GM23338 (cell line): ENCODE results near the gene WHAMM. TPM values are rescaled to one million over a fixed set of nuclear protein-coding genes. Genes with fewer than 3 reads are reported as not detected.

Experiments used
- ATAC-seq: fragments of 200-7000 bp; cut with Tn5 transposase; 3 replicates; pipeline ENCODE4 v1.9.1; 2020
- DNase-seq: peaks from one replicate; pipeline ENCODE4 v3.0.0-alpha.2; 2015; ENCODE audit warnings: low spot score
- H2AFZ ChIP-seq: fragments of 200-600 bp; sonication (generic); 2 replicates; pipeline ENCODE4 v1.8.0; 2016; ENCODE audit warnings: antibody characterized with exemption, mild to moderate bottlenecking, moderate library complexity
- H3F3A ChIP-seq: fragments of 200-600 bp; sonication (generic); replicated peaks from 2 replicates; pipeline ENCODE4 v1.8.0; 2017; ENCODE audit warnings: antibody characterized with exemption, mixed run types, low read depth
- H3K27ac ChIP-seq: fragments of 200-600 bp; sonication (generic); 2 replicates; pipeline ENCODE4 v1.6.1; 2016; ENCODE audit warnings: low read depth
- H3K27me3 ChIP-seq: fragments of 200-600 bp; sonication (generic); 2 replicates; pipeline ENCODE4 v1.8.0; 2016; ENCODE audit warnings: mild to moderate bottlenecking, mixed run types, moderate library complexity; ENCODE audit not compliant: insufficient read depth
- H3K36me3 ChIP-seq: fragments of 200-600 bp; sonication (generic); 2 replicates; pipeline ENCODE4 v1.8.0; 2016; ENCODE audit warnings: mild to moderate bottlenecking; ENCODE audit not compliant: insufficient read depth
- H3K4me1 ChIP-seq: fragments of 200-600 bp; sonication (generic); 2 replicates; pipeline ENCODE4 v1.8.0; 2016; ENCODE audit warnings: mild to moderate bottlenecking, moderate library complexity; ENCODE audit not compliant: insufficient read depth
- H3K4me2 ChIP-seq: fragments of 200-600 bp; sonication (generic); 2 replicates; pipeline ENCODE4 v1.7.1; 2017; ENCODE audit warnings: mixed run types
- H3K4me3 ChIP-seq: fragments of 200-600 bp; sonication (generic); 2 replicates; pipeline ENCODE4 v1.6.1; 2016; ENCODE audit warnings: mixed run types
- H3K79me2 ChIP-seq: fragments of 200-600 bp; sonication (generic); replicated peaks from 2 replicates; pipeline ENCODE4 v1.8.0; 2017; ENCODE audit warnings: mild to moderate bottlenecking; ENCODE audit not compliant: insufficient read depth
- H3K9me2 ChIP-seq: fragments of 200-600 bp; sonication (generic); 2 replicates; pipeline ENCODE4 v1.8.0; 2017; ENCODE audit not compliant: insufficient read depth
- H4K20me1 ChIP-seq: fragments of 200-600 bp; sonication (generic); replicated peaks from 2 replicates; pipeline ENCODE4 v1.8.0; 2017; ENCODE audit warnings: mild to moderate bottlenecking; ENCODE audit not compliant: insufficient read depth
- H3K27ac Mint-ChIP-seq: 2 replicates; pipeline ENCODE4 v1.8.0; 2020; ENCODE audit warnings: inconsistent platforms, mild to moderate bottlenecking, moderate library complexity, mixed read lengths
- H3K27me3 Mint-ChIP-seq: 3 replicates; pipeline ENCODE4 v1.8.0; 2022; ENCODE audit warnings: low read depth, mild to moderate bottlenecking, moderate library complexity, mixed read lengths, inconsistent platforms; ENCODE audit not compliant: insufficient read depth, poor library complexity
- H3K36me3 Mint-ChIP-seq: 3 replicates; pipeline ENCODE4 v1.8.0; 2021; ENCODE audit warnings: low read depth, mild to moderate bottlenecking, inconsistent platforms, moderate library complexity, mixed read lengths
- H3K4me1 Mint-ChIP-seq: 3 replicates; pipeline ENCODE4 v1.8.0; 2020; ENCODE audit warnings: mild to moderate bottlenecking, inconsistent platforms, mixed read lengths
- H3K4me3 Mint-ChIP-seq: 3 replicates; pipeline ENCODE4 v1.8.0; 2021; ENCODE audit warnings: moderate library complexity, mild to moderate bottlenecking, inconsistent platforms, mixed read lengths
- H3K9me3 Mint-ChIP-seq: 3 replicates; pipeline ENCODE4 v1.8.0; 2020; ENCODE audit warnings: moderate library complexity, mild to moderate bottlenecking, inconsistent platforms, mixed read lengths
- EZH2 ChIP-seq: fragments of 200-600 bp; sonication (generic); IDR thresholded peaks from one replicate; pipeline ENCODE4 v1.8.0; 2017; ENCODE audit warnings: antibody characterized with exemption, mild to moderate bottlenecking, low read depth; ENCODE audit not compliant: unreplicated experiment
- EZH2phosphoT487 ChIP-seq: fragments of 200-600 bp; sonication (generic); IDR thresholded peaks from one replicate; pipeline ENCODE4 v1.8.1; 2018; ENCODE audit warnings: antibody characterized with exemption; ENCODE audit not compliant: unreplicated experiment
- NANOG ChIP-seq: IDR thresholded peaks from 2 replicates; pipeline ENCODE4 v1.6.1; 2016; ENCODE audit warnings: antibody characterized with exemption, borderline replicate concordance
- POLR2AphosphoS5 ChIP-seq: IDR thresholded peaks from 2 replicates; pipeline ENCODE4 v1.6.1; 2016; ENCODE audit warnings: antibody characterized with exemption, low read depth
- STAT1 ChIP-seq: IDR thresholded peaks from one replicate; pipeline ENCODE4 v1.6.1; 2016; ENCODE audit warnings: antibody characterized with exemption; ENCODE audit not compliant: unreplicated experiment
- ZNF114 ChIP-seq: fragments of 250-450 bp; sonication (Bioruptor Pico); IDR thresholded peaks from 2 replicates; pipeline ENCODE4 v1.5.0; 2020; ENCODE audit warnings: mild to moderate bottlenecking, moderate library complexity
- polyA plus RNA-seq: library from polyadenylated mRNA; unstranded; fragments of >200 nt; fragmentation: Nextera tagmentation; extraction: Ambion mirVana; gene quantifications from 2 replicates; pipeline ENCODE4 v1.2.1, GENCODE V29; 2016
- total RNA-seq: library from RNA; depleted of rRNA; stranded (reverse); fragments of >200 nt; shearing (Covaris generic); gene quantifications from 2 replicates; pipeline ENCODE4 v1.2.3, GENCODE V29; 2014
- TF ChIP-seq, protein P1 (sequence below): IDR thresholded peaks from one replicate; pipeline ENCODE4 v1.6.1; 2018; ENCODE audit warnings: antibody characterized with exemption; ENCODE audit not compliant: unreplicated experiment
- TF ChIP-seq, protein P2 (sequence below): IDR thresholded peaks from 2 replicates; pipeline ENCODE4 v1.6.1; 2016; ENCODE audit warnings: antibody characterized with exemption
- TF ChIP-seq, protein P3 (sequence below): fragments of 250-450 bp; sonication (Bioruptor Pico); IDR thresholded peaks from 2 replicates; pipeline ENCODE4 v1.5.0; 2020; ENCODE audit warnings: mild to moderate bottlenecking, moderate library complexity

The WHAMM gene
- total and polyA plus RNA-seq, 2 experiments from 2014 or later: 2.2 to 4.1 TPM

DNA sequence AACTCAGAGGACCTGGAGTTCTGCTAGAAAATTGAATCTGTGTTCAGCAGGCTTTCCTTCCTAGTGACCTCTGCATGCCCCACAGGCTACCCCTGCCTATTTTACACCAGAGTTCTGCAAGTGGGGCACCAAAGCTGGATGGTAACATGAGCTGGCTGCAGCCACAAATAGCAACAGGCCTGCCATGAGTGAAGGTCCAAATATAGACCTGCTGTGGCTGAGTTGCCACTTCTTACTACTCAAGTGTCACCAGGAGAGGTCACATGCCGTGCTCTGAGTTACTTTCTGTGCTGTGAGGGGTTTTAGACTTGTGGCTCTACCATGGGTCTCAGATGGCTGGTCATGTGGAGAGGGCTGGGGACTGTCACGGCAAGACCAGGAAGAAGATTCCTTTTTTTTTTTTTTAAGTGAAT, 3.4 kb upstream of the WHAMM start, which contains the start of gene FSD2 (continued):
- TF ChIP-seq, protein P1, sequence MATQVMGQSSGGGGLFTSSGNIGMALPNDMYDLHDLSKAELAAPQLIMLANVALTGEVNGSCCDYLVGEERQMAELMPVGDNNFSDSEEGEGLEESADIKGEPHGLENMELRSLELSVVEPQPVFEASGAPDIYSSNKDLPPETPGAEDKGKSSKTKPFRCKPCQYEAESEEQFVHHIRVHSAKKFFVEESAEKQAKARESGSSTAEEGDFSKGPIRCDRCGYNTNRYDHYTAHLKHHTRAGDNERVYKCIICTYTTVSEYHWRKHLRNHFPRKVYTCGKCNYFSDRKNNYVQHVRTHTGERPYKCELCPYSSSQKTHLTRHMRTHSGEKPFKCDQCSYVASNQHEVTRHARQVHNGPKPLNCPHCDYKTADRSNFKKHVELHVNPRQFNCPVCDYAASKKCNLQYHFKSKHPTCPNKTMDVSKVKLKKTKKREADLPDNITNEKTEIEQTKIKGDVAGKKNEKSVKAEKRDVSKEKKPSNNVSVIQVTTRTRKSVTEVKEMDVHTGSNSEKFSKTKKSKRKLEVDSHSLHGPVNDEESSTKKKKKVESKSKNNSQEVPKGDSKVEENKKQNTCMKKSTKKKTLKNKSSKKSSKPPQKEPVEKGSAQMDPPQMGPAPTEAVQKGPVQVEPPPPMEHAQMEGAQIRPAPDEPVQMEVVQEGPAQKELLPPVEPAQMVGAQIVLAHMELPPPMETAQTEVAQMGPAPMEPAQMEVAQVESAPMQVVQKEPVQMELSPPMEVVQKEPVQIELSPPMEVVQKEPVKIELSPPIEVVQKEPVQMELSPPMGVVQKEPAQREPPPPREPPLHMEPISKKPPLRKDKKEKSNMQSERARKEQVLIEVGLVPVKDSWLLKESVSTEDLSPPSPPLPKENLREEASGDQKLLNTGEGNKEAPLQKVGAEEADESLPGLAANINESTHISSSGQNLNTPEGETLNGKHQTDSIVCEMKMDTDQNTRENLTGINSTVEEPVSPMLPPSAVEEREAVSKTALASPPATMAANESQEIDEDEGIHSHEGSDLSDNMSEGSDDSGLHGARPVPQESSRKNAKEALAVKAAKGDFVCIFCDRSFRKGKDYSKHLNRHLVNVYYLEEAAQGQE: no peak
- no peak for TF ChIP-seq STAT1
- TF ChIP-seq EZH2phosphoT487: no peak
- TF ChIP-seq, protein P2, sequence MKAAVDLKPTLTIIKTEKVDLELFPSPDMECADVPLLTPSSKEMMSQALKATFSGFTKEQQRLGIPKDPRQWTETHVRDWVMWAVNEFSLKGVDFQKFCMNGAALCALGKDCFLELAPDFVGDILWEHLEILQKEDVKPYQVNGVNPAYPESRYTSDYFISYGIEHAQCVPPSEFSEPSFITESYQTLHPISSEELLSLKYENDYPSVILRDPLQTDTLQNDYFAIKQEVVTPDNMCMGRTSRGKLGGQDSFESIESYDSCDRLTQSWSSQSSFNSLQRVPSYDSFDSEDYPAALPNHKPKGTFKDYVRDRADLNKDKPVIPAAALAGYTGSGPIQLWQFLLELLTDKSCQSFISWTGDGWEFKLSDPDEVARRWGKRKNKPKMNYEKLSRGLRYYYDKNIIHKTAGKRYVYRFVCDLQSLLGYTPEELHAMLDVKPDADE: no peak
- no peak for TF ChIP-seq NANOG
- no peak for TF ChIP-seq EZH2
- no peak for TF ChIP-seq ZNF114 (CRISPR knock-in tag)

DNA sequence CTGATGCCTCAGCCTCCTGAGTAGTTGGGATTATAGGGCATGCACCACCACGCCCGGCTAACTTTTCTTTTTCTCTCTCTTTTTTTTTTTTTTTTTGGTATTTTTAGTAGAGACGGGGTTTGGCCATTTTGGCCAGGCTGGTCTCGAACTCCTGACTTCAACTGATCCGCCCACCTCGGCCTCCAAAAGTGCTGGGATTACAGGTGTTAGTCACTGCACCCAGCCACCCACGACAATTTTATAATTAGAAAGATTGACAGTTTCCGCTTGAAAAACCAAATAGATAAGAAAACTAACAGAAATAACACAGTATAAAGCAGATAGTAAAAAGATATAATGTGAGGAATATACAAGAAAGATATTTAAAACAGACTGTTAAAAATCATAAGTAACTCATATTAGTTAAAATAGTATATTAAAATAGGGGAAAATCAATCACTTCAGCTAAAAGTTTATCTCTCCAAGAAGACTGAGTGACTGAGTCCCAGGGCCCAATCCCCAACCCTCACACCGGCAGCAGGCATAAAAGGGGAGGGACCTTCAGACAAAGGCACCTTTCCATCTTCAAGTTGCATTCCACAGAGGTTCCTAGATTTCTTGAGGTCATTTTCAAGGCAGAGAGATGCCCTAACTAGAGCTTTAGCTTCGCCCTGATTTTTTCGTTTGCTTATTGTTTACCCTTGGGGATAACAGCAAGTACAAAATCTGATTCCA, 1.4 kb upstream of the WHAMM start:
- Histone ChIP-seq H3K27me3 (peaks cover 5% of the 10 kb centered on the region; the same call in 1 of the 2 replicates), H3K36me3 (no peaks in the 10 kb centered on the region), H3K4me1 (peaks cover 18% of the 10 kb centered on the region), H4K20me1 (peaks cover 8% of the 10 kb centered on the region; the same call in 1 of the 2 replicates), H3K9me2 (0 out of 2 replicates have a peak, but pooled peaks cover 2% of the 10 kb centered on the region), H3F3A (peaks cover 5% of the 10 kb centered on the region; the same call in 1 of the 2 replicates), H2AFZ (peak overlapping the region; percentile 85), H3K27ac (no peak overlapping the region), H3K4me2 (0 out of 2 replicates have a peak overlapping the region, but pooled peaks have one; percentile 66), H3K4me3 (no peak overlapping the region), H3K79me2 (peaks cover 7% of the 10 kb centered on the region; the same call in 1 of the 2 replicates)
- no peaks in the 10 kb centered on the region for H3K36me3 Mint-ChIP-seq
- H3K27ac Mint-ChIP-seq: no peak overlapping the region
- ATAC-seq (no peak), DNase-seq (peak; percentile 59)
- no peaks in the 10 kb centered on the region for H3K9me3 Mint-ChIP-seq
- peaks cover 22% of the 10 kb centered on the region for H3K4me1 Mint-ChIP-seq
- no peaks in the 10 kb centered on the region for H3K27me3 Mint-ChIP-seq
- H3K4me3 Mint-ChIP-seq: no peak overlapping the region
- TF ChIP-seq ZNF114 (CRISPR knock-in tag): no peak
- no peak for TF ChIP-seq STAT1
- no peak for TF ChIP-seq EZH2
- TF ChIP-seq, protein P3, sequence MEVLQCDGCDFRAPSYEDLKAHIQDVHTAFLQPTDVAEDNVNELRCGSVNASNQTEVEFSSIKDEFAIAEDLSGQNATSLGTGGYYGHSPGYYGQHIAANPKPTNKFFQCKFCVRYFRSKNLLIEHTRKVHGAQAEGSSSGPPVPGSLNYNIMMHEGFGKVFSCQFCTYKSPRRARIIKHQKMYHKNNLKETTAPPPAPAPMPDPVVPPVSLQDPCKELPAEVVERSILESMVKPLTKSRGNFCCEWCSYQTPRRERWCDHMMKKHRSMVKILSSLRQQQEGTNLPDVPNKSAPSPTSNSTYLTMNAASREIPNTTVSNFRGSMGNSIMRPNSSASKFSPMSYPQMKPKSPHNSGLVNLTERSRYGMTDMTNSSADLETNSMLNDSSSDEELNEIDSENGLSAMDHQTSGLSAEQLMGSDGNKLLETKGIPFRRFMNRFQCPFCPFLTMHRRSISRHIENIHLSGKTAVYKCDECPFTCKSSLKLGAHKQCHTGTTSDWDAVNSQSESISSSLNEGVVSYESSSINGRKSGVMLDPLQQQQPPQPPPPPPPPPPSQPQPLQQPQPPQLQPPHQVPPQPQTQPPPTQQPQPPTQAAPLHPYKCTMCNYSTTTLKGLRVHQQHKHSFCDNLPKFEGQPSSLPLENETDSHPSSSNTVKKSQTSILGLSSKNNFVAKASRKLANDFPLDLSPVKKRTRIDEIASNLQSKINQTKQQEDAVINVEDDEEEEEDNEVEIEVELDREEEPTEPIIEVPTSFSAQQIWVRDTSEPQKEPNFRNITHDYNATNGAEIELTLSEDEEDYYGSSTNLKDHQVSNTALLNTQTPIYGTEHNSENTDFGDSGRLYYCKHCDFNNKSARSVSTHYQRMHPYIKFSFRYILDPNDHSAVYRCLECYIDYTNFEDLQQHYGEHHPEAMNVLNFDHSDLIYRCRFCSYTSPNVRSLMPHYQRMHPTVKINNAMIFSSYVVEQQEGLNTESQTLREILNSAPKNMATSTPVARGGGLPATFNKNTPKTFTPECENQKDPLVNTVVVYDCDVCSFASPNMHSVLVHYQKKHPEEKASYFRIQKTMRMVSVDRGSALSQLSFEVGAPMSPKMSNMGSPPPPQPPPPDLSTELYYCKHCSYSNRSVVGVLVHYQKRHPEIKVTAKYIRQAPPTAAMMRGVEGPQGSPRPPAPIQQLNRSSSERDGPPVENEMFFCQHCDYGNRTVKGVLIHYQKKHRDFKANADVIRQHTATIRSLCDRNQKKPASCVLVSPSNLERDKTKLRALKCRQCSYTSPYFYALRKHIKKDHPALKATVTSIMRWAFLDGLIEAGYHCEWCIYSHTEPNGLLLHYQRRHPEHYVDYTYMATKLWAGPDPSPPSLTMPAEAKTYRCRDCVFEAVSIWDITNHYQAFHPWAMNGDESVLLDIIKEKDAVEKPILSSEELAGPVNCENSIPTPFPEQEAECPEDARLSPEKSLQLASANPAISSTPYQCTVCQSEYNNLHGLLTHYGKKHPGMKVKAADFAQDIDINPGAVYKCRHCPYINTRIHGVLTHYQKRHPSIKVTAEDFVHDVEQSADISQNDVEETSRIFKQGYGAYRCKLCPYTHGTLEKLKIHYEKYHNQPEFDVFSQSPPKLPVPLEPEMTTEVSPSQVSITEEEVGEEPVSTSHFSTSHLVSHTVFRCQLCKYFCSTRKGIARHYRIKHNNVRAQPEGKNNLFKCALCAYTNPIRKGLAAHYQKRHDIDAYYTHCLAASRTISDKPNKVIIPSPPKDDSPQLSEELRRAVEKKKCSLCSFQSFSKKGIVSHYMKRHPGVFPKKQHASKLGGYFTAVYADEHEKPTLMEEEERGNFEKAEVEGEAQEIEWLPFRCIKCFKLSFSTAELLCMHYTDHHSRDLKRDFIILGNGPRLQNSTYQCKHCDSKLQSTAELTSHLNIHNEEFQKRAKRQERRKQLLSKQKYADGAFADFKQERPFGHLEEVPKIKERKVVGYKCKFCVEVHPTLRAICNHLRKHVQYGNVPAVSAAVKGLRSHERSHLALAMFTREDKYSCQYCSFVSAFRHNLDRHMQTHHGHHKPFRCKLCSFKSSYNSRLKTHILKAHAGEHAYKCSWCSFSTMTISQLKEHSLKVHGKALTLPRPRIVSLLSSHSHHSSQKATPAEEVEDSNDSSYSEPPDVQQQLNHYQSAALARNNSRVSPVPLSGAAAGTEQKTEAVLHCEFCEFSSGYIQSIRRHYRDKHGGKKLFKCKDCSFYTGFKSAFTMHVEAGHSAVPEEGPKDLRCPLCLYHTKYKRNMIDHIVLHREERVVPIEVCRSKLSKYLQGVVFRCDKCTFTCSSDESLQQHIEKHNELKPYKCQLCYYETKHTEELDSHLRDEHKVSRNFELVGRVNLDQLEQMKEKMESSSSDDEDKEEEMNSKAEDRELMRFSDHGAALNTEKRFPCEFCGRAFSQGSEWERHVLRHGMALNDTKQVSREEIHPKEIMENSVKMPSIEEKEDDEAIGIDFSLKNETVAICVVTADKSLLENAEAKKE: no peak
- no peak for TF ChIP-seq EZH2phosphoT487
- TF ChIP-seq POLR2AphosphoS5: no peak
